ENCODE measurements around the gene TPSAB1. TPM values are rescaled to one million over a fixed set of nuclear protein-coding genes. Genes with fewer than 3 reads are reported as not detected.

Gene TPSAB1
- total RNA-seq, 1 experiment from 2014 or later: 0.25 TPM

DNA sequence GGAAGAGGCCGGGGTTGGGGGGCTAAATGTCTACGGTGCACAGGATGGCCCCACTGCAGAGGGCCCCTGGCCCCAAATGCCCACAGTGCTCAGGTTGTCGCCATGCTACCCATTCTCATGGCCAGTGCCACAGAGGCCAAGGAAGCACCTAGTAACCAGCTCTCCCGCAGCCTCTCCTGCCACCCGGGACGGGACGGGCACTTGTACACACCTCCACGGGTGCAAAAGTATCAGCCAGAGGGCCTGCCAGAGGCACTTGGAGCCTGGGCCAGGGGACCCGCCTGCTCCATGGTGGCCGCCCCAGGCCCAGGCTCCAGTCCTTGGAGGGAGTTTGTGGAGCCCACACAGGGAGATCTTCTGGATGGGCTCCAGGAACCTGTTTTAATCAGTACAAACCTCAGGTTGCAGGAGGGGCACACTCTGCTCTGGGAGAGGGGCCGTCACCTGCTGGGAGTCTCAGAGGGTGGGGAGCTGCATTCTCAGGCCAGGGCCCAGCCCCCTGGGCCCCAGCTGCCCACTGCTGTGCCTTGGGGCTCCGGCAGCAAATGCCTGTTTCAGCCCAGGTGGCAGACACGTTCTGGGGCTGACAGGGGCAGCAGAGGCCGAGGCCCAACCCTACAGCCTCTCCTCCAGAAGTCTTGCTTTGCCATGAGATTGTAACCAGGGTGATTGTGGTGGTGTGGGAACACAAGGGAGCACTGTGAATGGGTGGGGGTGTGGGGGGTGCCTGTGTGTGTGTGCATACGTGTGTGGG lies 23.3 kb downstream of the TPSAB1 start:
- Histone ChIP-seq H3K9ac (ENCODE audit: low read length) (no peak overlapping the region), H3K27ac (ENCODE audit: low read depth, low read length) (no peak overlapping the region), H3K9me3 (ENCODE audit: control insufficient read depth in 1 of 2, insufficient read depth in 1 of 2, low read depth in 1 of 2, low read length in 2 of 2) (no peaks in the 10 kb centered on the region; a peak in 1 of 4 replicates), H3K4me3 (replicated peaks in 1 of 2; ENCODE audit: low read depth in 1 of 2, low read length in 2 of 2) (no peak overlapping the region), H4K20me1 (ENCODE audit: insufficient read depth) (no peaks in the 10 kb centered on the region), H2AFZ (ENCODE audit: low read depth, low read length, poor library complexity, severe bottlenecking) (no peak overlapping the region), H3K4me1 (ENCODE audit: control insufficient read depth in 1 of 2, insufficient read depth in 2 of 2, low read length in 2 of 2) (peaks cover 4 to 6% of the 10 kb centered on the region in 2 experiments; a peak in 3 of 4 replicates), H3K36me3 (ENCODE audit: control insufficient read depth in 1 of 2, insufficient read depth in 2 of 2, low read length in 2 of 2) (no peaks in the 10 kb centered on the region), H3K9me2 (ENCODE audit: insufficient read depth) (no peaks in the 10 kb centered on the region), H3K79me2 (ENCODE audit: insufficient read depth, low read length) (no peaks in the 10 kb centered on the region), H3K4me2 (ENCODE audit: low read length) (no peak overlapping the region), H3K27me3 (ENCODE audit: insufficient read depth, low read length) (peaks cover 4% of the 10 kb centered on the region; the same call in 1 of the 2 replicates)
- intact Hi-C loops (cut with micrococcal nuclease): no loop called here
- BruUV-seq (replicated peaks): no TSS peak
- no peak for DNase-seq (ENCODE audit: low read depth, low spot score)
- no peak for ATAC-seq
- no peak for TF ChIP-seq SP1 (IDR thresholded peaks at IDR 0.05; ENCODE audit: low read depth)
- TF ChIP-seq, protein P1, sequence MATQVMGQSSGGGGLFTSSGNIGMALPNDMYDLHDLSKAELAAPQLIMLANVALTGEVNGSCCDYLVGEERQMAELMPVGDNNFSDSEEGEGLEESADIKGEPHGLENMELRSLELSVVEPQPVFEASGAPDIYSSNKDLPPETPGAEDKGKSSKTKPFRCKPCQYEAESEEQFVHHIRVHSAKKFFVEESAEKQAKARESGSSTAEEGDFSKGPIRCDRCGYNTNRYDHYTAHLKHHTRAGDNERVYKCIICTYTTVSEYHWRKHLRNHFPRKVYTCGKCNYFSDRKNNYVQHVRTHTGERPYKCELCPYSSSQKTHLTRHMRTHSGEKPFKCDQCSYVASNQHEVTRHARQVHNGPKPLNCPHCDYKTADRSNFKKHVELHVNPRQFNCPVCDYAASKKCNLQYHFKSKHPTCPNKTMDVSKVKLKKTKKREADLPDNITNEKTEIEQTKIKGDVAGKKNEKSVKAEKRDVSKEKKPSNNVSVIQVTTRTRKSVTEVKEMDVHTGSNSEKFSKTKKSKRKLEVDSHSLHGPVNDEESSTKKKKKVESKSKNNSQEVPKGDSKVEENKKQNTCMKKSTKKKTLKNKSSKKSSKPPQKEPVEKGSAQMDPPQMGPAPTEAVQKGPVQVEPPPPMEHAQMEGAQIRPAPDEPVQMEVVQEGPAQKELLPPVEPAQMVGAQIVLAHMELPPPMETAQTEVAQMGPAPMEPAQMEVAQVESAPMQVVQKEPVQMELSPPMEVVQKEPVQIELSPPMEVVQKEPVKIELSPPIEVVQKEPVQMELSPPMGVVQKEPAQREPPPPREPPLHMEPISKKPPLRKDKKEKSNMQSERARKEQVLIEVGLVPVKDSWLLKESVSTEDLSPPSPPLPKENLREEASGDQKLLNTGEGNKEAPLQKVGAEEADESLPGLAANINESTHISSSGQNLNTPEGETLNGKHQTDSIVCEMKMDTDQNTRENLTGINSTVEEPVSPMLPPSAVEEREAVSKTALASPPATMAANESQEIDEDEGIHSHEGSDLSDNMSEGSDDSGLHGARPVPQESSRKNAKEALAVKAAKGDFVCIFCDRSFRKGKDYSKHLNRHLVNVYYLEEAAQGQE (IDR thresholded peaks at IDR 0.05; ENCODE audit: low read depth): no peak
- TF ChIP-seq RAD21 (IDR thresholded peaks at IDR 0.05; ENCODE audit: low read depth): no peak
- TF ChIP-seq CEBPB (IDR thresholded peaks at IDR 0.05; ENCODE audit: low read depth): no peak
- no peak for TF ChIP-seq POLR2A (IDR thresholded peaks at IDR 0.05; ENCODE audit: borderline replicate concordance, extremely low read depth, insufficient read depth, insufficient read length)
- no peak for TF ChIP-seq TCF7L2 (IDR thresholded peaks at IDR 0.05; ENCODE audit: borderline replicate concordance, extremely low read depth, insufficient read depth, insufficient read length)
- no peak for TF ChIP-seq JUND (IDR thresholded peaks at IDR 0.05)
- TF ChIP-seq FOSL1 (IDR thresholded peaks at IDR 0.05; ENCODE audit: low read depth): no peak
- TF ChIP-seq EZH2phosphoT487 (IDR thresholded peaks at IDR 0.05; ENCODE audit: borderline replicate concordance): no peak
- TF ChIP-seq, protein P2, sequence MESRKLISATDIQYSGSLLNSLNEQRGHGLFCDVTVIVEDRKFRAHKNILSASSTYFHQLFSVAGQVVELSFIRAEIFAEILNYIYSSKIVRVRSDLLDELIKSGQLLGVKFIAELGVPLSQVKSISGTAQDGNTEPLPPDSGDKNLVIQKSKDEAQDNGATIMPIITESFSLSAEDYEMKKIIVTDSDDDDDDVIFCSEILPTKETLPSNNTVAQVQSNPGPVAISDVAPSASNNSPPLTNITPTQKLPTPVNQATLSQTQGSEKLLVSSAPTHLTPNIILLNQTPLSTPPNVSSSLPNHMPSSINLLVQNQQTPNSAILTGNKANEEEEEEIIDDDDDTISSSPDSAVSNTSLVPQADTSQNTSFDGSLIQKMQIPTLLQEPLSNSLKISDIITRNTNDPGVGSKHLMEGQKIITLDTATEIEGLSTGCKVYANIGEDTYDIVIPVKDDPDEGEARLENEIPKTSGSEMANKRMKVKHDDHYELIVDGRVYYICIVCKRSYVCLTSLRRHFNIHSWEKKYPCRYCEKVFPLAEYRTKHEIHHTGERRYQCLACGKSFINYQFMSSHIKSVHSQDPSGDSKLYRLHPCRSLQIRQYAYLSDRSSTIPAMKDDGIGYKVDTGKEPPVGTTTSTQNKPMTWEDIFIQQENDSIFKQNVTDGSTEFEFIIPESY (IDR thresholded peaks at IDR 0.05; ENCODE audit: extremely low read depth, insufficient replicate concordance, low read length): no peak
- CTCF ChIA-PET: no interaction called here
- POLR2A ChIA-PET: no interaction called here
- RAD21 ChIA-PET (ENCODE audit: low non-redundant PET in 1 of 2, low total read pairs in 2 of 2, uncharacterized antibody in 2 of 2, unreplicated experiment in 2 of 2): no interaction called here

Measured in HCT116 (cell line).